ENCODE measurements around the gene TSPAN1.

TSPAN1 gene

DNA sequence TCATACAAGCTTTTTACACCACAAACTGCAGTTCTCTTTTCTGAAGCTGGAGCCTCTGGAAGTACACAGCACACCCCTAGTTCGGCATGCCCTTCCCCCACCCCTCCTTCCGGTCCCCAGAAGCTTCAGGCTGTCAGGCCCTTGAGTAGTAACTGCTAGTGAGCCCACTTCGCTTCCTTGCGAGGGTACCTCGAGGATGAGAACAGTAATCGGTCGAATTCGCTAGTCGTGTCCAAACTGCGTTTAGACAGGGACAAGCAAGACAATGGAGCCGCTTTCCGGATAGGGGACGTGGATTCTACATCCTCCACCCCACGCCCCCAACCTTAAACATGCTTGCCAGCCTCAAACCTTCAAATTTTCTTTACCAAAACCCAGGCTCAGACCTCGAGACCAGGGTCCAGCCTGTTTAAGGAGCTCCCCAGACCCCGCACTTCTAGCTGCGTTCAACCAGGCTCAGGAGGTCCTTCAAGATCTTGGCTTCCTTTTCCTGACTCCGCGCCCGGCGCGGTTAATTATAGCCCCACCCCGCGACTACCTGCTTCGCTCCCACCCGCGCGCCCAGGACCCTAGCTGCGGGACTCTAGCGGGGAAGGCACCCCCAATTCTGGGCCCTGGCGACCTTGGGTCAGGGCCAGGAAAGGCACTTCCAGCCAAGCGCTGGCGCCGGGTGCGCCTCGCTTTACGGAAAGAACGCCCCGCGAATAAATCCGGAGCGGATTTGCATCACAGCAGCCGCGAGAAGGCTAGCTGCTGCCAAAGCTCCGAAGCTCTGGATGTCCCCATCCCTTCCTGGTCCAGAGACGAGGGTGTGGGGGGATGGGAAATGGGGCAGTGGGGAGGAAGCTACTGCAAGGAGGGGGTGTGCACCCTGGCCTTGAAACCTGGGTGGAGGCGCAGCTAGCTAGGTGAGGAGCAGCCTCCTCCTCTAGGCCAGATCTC, 8.1 kb upstream of the TSPAN1 start:
- peak; percentile 6 to 74 (median 39) for DNase-seq

- DNase-seq = no peak
Measured at GRCh38 chr1:46168477-46168876, 6.4 kb upstream of the TSPAN1 start.

DNA sequence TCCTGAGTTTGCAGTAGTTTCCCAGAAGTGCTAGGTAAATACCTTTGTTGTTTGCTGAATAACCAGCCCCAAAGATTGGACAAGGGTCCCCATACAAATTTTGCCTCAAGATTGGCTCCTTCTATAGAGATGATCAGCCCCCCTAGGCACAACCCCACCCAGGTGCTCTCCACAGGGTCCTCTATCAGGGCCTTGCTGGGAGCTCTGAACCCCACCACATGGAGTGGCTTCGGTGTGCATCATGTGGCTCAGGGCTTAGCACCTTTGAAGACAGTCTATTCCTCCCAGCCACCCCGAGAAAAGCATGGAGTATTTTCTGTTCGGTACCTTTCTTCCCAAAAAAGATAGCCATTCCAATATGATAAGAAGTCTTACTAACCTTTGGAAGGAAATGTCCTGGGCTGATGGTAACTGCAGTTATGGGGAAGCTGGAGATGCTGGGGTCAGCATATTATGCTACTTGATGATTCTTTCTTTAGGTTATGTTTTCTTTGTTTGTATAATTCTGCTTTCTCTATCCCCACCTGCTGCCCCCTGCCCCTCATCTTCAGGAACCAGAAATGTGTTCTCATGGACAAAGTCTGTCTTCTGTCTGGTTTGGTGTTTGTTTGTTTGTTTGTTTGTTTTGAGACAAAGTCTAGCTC, 5.0 kb upstream of the TSPAN1 start:
- DNase-seq = no peak

GRCh38 chr1:46171351-46171750, 3.5 kb upstream of the TSPAN1 start:
- DNase-seq = no peak

GRCh38 chr1:46171871-46172270, 3.0 kb upstream of the TSPAN1 start:
- no peak for DNase-seq

DNA sequence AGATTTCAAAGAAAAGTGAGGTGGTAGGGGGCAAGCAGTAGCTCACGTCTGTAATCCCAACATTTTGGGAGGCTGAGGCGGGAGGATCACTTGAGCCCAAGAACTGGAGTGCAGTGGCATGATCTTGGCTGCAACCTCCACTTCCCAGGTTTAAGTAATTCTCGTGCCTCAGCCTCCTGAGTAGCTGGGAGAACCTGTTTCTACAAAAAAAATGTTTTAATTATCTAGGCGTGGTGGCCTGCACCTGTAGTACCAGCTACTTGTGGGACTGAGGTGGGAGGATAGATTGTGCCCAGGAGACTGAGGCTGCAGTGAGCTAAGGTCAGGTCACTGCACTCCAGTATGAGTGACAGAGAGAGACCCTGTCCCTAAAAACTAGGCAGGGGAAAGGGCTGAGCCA, 2.6 kb upstream of the TSPAN1 start:
- no peak for DNase-seq

- no peak for DNase-seq
Measured at GRCh38 chr1:46173361-46173856, 1.5 kb upstream of the TSPAN1 start.

DNA sequence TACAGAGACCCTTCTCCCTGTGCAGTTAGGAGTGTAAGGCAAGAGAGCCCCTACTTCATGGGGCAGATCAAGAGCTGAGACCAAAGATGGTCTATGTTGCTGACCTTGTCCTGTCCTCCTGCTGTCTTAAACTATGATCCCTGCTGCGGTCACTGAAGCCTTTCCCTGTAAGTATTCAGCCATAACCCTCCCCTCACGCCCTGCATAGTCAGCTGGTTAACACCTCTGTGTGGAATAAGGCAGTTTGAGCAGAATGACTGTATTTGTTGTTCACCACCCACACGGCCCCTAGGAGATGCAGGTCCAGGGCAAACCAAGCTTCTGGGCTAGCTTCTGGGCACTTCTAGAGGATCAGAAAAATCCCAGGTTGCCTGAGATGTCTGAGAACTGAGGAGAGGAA, 356 bp downstream of the TSPAN1 start:
- no peak for DNase-seq

DNA sequence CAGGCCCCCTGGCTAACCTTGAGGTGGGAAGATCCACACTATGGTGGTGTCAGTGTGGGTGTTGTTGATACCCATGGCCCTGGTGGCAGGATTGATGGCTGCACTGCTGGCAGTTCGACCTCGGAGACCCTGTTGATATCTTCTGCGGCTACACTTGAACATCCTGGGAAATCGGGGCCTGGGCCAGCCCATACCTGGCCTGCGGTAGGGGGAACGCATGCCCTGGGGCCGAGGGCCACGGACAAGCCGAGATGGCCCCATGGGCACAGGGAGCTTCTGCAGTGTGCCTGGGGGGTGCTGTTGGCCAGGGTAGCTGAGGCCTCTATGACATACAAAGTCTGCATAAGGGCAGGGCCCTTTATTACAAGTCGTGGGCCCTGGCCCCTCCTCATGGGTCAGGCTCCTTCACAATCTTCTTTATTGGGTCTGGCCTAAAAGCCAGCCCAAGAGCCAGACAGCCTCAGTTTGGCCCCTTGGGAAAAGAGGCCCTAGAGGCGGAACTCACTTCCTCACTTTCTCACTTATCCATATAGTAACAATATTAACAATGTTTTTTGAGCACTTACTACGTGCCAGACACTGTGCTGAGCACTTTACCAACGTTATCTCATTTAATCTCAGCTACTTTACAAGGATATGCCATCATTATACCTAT, 1.5 kb downstream of the TSPAN1 start, which contains the start of gene P3R3URF:
P3R3URF (minus strand) TSS at position 278 of the 655 bp plus-strand sequence; CDS start at position 261, 17 bp downstream.
- DNase-seq = no peak

- DNase-seq = peak; percentile 15 to 72 (median 49)
Measured at GRCh38 chr1:46179138-46180081, 4.5 kb downstream of the TSPAN1 start.

DNA sequence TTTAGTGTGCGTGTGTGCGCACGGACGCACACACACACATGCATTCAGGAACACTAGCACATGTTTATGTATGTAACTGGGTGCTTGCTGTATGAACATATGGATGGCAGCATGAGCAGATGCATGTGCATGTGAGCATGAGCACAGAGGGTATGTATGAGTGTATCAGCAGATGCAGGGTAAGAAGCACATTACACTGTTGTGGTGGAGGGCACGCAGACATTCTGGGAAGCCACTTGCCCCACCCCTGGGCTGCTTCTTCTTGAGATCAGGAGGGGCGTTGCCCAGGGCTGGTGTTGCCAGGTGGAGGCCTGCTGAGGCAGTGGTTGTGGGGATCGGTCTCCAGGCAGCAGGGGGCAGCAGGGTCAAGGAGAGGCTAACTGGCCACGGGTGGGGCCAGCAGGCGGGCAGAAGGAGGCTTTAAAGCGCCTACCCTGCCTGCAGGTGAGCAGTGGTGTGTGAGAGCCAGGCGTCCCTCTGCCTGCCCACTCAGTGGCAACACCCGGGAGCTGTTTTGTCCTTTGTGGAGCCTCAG, 5.3 kb downstream of the TSPAN1 start:
- no peak for DNase-seq

DNA sequence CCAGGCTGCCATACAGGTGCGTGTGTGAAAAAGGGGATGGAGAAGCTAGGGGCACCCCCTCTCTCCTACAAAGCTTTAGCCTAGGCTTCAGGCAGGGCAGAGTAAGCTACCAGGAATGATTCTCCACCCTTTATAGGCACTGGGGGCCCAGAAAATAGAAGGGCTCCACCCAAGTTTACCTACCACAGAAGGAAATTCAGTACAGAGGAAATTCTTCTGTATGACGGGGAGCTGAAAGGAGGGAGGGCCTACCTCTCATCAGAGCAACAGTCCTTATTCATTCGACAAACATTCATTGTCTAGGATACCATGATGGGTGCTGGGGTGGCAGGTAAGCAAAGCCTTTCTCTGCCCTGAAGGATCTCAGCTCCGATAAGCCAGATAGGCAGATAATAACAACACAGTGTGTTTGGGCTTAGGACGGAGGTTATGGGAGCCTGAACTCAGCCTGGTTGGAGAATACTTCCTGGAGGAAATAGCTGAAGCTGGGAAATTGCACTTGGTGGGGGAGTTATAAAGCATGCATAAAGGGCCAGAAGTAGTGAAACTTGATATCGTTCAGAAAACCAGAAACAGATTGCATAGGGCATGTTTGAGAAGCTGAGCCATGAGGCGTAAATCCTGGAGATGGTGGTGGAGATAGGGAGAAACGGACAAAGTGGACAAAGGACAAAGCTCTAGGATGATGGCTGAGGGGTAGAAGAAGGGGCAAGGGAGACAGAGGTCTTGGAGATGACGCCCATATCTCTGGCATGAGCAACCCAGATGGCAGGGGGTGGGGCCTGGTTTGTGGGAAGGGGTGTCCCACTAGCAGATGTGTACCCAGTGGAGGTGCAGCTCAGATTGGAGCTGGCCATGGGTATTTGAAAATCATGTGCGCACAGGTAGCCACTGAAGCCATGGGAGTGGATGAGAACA, 6.7 kb downstream of the TSPAN1 start:
- DNase-seq = no peak

DNA sequence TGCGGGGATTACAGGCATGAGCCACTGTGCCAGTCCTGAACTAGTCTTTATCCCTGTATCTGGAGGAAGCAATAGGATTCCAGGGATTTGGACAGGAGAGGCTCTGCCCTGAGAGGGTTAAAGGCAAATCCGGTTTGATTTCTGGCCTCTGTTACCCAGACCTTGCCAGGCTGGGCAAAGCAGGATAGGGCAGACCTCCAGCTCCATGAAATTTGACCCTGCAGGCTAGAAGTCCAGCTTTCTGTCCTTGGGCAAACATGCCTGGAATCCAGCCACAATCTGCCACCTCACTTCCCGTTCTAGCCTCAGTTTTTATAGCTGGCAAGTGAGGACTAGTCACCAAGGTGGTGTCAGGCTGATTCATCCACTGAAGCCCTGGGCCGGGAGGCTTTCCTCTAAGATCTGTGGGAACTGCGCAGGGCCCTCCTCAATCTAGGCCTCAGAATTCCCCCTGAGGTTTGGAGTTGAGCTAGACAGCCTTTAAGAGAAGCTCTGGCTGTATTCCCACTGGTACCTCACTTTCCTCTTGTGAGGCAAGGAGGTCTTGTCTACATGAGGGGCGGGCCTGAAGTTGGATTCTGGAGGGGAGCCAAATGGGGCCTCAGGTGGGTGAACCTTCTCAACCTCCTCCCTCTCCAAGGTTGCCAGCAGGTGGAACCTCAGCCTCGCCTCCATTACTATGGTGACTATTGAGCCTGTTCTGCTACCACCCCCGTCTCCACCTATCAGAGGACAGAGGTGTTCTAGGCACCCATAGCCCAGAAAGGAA, 8.4 kb downstream of the TSPAN1 start:
- DNase-seq = no peak

- no peak for DNase-seq
Measured at GRCh38 chr1:46183926-46184557, 9.2 kb downstream of the TSPAN1 start.

GRCh38 chr1:46184920-46185658, 10.2 kb downstream of the TSPAN1 start:
- no peak for DNase-seq

GRCh38 chr1:46186076-46186475, 11.2 kb downstream of the TSPAN1 start:
- DNase-seq = no peak

DNA sequence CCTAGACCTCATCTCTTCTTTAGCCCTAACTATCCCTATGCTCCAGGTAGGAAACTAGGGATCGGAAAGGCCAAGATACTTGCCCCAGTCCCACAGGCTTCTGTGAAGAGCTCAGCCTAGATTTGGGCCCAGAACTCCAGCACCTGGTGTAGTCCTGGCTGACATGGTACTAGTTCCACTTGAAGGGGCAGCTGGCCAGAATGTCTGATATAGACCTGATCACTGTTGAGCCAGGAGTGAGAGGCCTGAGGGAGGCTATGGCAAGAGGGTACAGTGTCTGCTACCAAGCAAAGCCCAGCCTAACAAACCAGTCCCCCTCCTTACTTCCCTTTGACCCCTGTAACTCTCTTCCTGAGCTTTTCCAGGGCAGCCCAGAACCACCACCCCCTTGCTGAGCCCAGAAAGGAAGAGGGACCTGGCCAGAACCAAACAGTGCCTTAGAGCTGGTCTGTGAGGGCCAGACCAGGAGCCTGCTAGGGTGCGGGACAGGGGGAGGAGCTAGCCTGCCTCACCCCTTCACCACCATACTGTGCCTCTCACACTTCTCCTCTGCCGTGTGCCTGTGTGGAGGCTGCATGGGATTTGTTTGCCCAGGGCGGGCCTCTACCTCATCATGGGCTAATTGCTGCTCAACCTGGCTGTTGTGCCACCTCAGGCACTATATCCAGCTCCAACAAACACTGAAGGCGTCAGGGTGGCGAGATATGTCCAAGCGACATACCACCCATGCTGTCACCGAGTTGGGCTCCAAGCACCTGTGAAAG, 12.4 kb downstream of the TSPAN1 start:
- no peak for DNase-seq

Measured in stimulated activated naive CD4-positive, alpha-beta T cell (primary cell).